Sigmoid colon (tissue), 7 donors: ENCODE results near the gene SEMA4C. TPM values are rescaled to one million over a fixed set of nuclear protein-coding genes. Genes with fewer than 3 reads are reported as not detected.

Experiments
- DNase-seq: peaks from one replicate; pipeline ENCODE4 v3.0.0-alpha.2; 2019
- H3K27ac ChIP-seq, 4 donors: fragments of 200-600 bp; sonication (generic); one replicate each; pipeline ENCODE4 v1.5.1; 2016 to 2019; ENCODE audit warnings: mild to moderate bottlenecking in 1 of 4
- H3K27me3 ChIP-seq, 3 donors: fragments of 200-600 bp; sonication (generic); one replicate each; pipeline ENCODE4 v1.5.1; 2019; ENCODE audit warnings: mild to moderate bottlenecking in 1 of 3
- H3K36me3 ChIP-seq, 4 donors: fragments of 200-600 bp; sonication (generic); one replicate each; pipeline ENCODE4 v1.5.1; 2016 to 2019
- H3K4me1 ChIP-seq, 4 donors: fragments of 200-600 bp; sonication (generic); one replicate each; pipeline ENCODE4 v1.5.1; 2017 to 2019
- H3K4me3 ChIP-seq, 4 donors: fragments of 200-600 bp; sonication (generic); one replicate each; pipeline ENCODE4 v1.5.1; 2017 to 2019; ENCODE audit warnings: mild to moderate bottlenecking in 2 of 4, moderate library complexity in 1 of 4
- H3K9me3 ChIP-seq, 4 donors: fragments of 200-600 bp in 3 of 4; sonication (generic) in 3 of 4; one replicate each; pipeline versions ENCODE4 v1.5.1 to v1.6.1; 2013 to 2019
- CTCF ChIP-seq, 4 experiments: fragments of 450-650 bp in 3 of 4; fragments of 200-600 bp in 1 of 4; IDR thresholded peaks; one replicate each; pipeline ENCODE4 v1.5.1; 2016 to 2019; ENCODE audit warnings: antibody characterized with exemption in 4 of 4, mild to moderate bottlenecking in 3 of 4, moderate library complexity in 2 of 4
- EP300 ChIP-seq, 4 donors: sonication (generic); formaldehyde crosslinking; IDR thresholded peaks; one replicate each; pipeline ENCODE4 v1.6.1; 2017; ENCODE audit warnings: antibody characterized with exemption in 4 of 4
- POLR2A ChIP-seq, 2 donors: fragments of 450-650 bp; IDR thresholded peaks; one replicate each; pipeline ENCODE4 v1.6.1; 2016; ENCODE audit warnings: antibody characterized with exemption in 2 of 2, mild to moderate bottlenecking in 2 of 2, moderate library complexity in 2 of 2
- POLR2AphosphoS5 ChIP-seq, 4 donors: sonication (generic); formaldehyde crosslinking; IDR thresholded peaks; one replicate each; pipeline ENCODE4 v1.6.1; 2017; ENCODE audit warnings: antibody characterized with exemption in 4 of 4
- WGBS, 2 donors: extraction: QIAGEN DNeasy Blood & Tissue Kit; methylation state at CpG; one replicate each; pipeline ENCODE4 v1.1.7; 2013; 5-methylcytosine and 5-hydroxymethylcytosine counted together
- intact Hi-C: fragments of 100-400 bp; cut with DNase I; formaldehyde crosslinking; loops from one replicate; pipeline ENCODE4 v1.15.1; 2023
- polyA plus RNA-seq, 3 donors: library from polyadenylated mRNA; stranded (reverse); fragments of 200-250 nt; gene quantifications; one replicate each; pipeline ENCODE4 v1.2.3, GENCODE V29; 2013
- total RNA-seq, 4 donors: library from RNA; depleted of rRNA; stranded (reverse); fragments of >200 nt; gene quantifications; one replicate each; pipeline ENCODE4 v1.1.0, GENCODE V29; 2016
- donor health status: healthy with polysubstance abuse.
- donor health status: Bipolar disorder and iron deficiency.
- donor health status: healthy.

The SEMA4C gene
- total and polyA plus RNA-seq, 7 donors = 3.6 to 90.1 (median 57.1) TPM

- no peaks in the 10 kb centered on the region for H3K9me3 ChIP-seq
- no peak overlapping the region for H3K27ac ChIP-seq
- no peaks in the 10 kb centered on the region for H3K27me3 ChIP-seq
- H3K36me3 ChIP-seq = no peaks in the 10 kb centered on the region
- H3K4me3 ChIP-seq = no peak overlapping the region
- TF ChIP-seq POLR2AphosphoS5 (IDR thresholded peaks at IDR 0.05) (no peak), CTCF (IDR thresholded peaks at IDR 0.05) (no peak), EP300 (IDR thresholded peaks at IDR 0.05) (no peak)
- H3K4me1 ChIP-seq = peaks cover 0 to 56% (median 50%) of the 10 kb centered on the region in 4 donors
- intact Hi-C loops = no loop called here
- 91% methylated on average over 10 of the region's 10 CpGs for WGBS, 2 donors
- DNase-seq = no peak
These were observed 30.4 kb upstream of the SEMA4C start for GRCh38 chr2:96900237-96900636.

- H3K36me3 ChIP-seq = no peaks in the 10 kb centered on the region
- H3K27me3 ChIP-seq = no peaks in the 10 kb centered on the region
- DNase-seq = no peak
- peaks cover 0 to 52% (median 47%) of the 10 kb centered on the region in 4 donors for H3K4me1 ChIP-seq
- H3K27ac ChIP-seq = peak overlapping the region in 3 of 4 donors; percentile 47 to 62 (median 55)
- WGBS, 2 donors = 90 to 95% methylated on average over 4 of the region's 4 CpGs
- intact Hi-C loops = no loop called here
- H3K9me3 ChIP-seq = no peaks in the 10 kb centered on the region
- H3K4me3 ChIP-seq = no peak overlapping the region
- TF ChIP-seq CTCF (IDR thresholded peaks at IDR 0.05) (no peak), POLR2AphosphoS5 (IDR thresholded peaks at IDR 0.05) (no peak), POLR2A (IDR thresholded peaks at IDR 0.05) (no peak), EP300 (IDR thresholded peaks at IDR 0.05) (no peak)
These were observed 29.5 kb upstream of the SEMA4C start for GRCh38 chr2:96899413-96899741.

GRCh38 chr2:96898641-96899412, 28.9 kb upstream of the SEMA4C start:
- Histone ChIP-seq H3K9me3 (no peaks in the 10 kb centered on the region), H3K4me1 (peaks cover 0 to 47% (median 42%) of the 10 kb centered on the region in 4 donors), H3K4me3 (no peak overlapping the region), H3K36me3 (no peaks in the 10 kb centered on the region), H3K27me3 (no peaks in the 10 kb centered on the region), H3K27ac (peak overlapping the region in 3 of 4 donors; percentile 47 to 62 (median 55))
- no peak for DNase-seq
- TF ChIP-seq POLR2A (IDR thresholded peaks at IDR 0.05) = no peak
- no peak for TF ChIP-seq POLR2AphosphoS5 (IDR thresholded peaks at IDR 0.05)
- no peak for TF ChIP-seq EP300 (IDR thresholded peaks at IDR 0.05)
- no peak for TF ChIP-seq CTCF (IDR thresholded peaks at IDR 0.05)
- intact Hi-C loops = no loop called here
- 79% methylated on average over 11 of the region's 11 CpGs for WGBS, 2 donors

- Histone ChIP-seq H3K27ac (peak overlapping the region in 1 of 4 donors; percentile 47), H3K4me1 (peaks cover 0 to 46% (median 37%) of the 10 kb centered on the region in 4 donors), H3K27me3 (no peaks in the 10 kb centered on the region), H3K36me3 (no peaks in the 10 kb centered on the region), H3K9me3 (no peaks in the 10 kb centered on the region), H3K4me3 (no peak overlapping the region)
- WGBS, 2 donors = 78 to 88% methylated on average over 8 of the region's 8 CpGs
- no peak for DNase-seq
- intact Hi-C loops = no loop called here
- TF ChIP-seq CTCF (IDR thresholded peaks at IDR 0.05) (no peak), EP300 (IDR thresholded peaks at IDR 0.05) (no peak), POLR2A (IDR thresholded peaks at IDR 0.05) (no peak), POLR2AphosphoS5 (IDR thresholded peaks at IDR 0.05) (no peak)
These were observed 28.2 kb upstream of the SEMA4C start for GRCh38 chr2:96898135-96898505.
